Activated CD8-positive, alpha-beta T cell treated with anti-CD3 and anti-CD28 coated beads for 36 hours (primary cell): ENCODE results near the gene MT1B. TPM values are rescaled to one million over a fixed set of nuclear protein-coding genes. Genes with fewer than 3 reads are reported as not detected.
"Not testable (repeated sequence)": the region's sequence is repeated elsewhere in the genome, so short reads cannot be mapped to it uniquely, and the experiment has no call there.

ENCODE experiments used
- ATAC-seq: fragments of 200-7000 bp; cut with Tn5 transposase; one replicate; pipeline ENCODE4 v1.10.0; 2021; ENCODE audit warnings: mild to moderate bottlenecking, moderate library complexity
- CTCF ChIA-PET: fragments of 350-600 bp; sonication (Branson Sonifier 250); formaldehyde crosslinking; loops from one replicate; lab custom pipeline; 2021; ENCODE audit warnings: antibody characterized with exemption; lab: Charles Lee
- POLR2A ChIA-PET: fragments of 350-600 bp; sonication (Branson Sonifier 250); formaldehyde crosslinking; loops from one replicate; lab custom pipeline; 2021; ENCODE audit warnings: antibody characterized with exemption; lab: Charles Lee
- DNase-seq: peaks from one replicate; pipeline ENCODE4 v3.0.0-alpha.2; 2020
- H3K27ac Mint-ChIP-seq: one replicate; pipeline ENCODE4 v1.8.0; 2021; ENCODE audit warnings: mild to moderate bottlenecking, mixed read lengths
- H3K27me3 Mint-ChIP-seq: one replicate; pipeline ENCODE4 v1.8.0; 2021; ENCODE audit warnings: mixed read lengths
- H3K36me3 Mint-ChIP-seq: one replicate; pipeline ENCODE4 v1.8.0; 2021; ENCODE audit warnings: low read depth, mixed read lengths
- H3K4me1 Mint-ChIP-seq: one replicate; pipeline ENCODE4 v1.8.0; 2021; ENCODE audit warnings: low read depth, mixed read lengths
- H3K4me3 Mint-ChIP-seq: one replicate; pipeline ENCODE4 v1.8.0; 2021; ENCODE audit warnings: mild to moderate bottlenecking, moderate library complexity, mixed read lengths
- H3K9me3 Mint-ChIP-seq: one replicate; pipeline ENCODE4 v1.8.0; 2021; ENCODE audit warnings: mixed read lengths
- CTCF ChIP-seq: fragments of 200-600 bp; IDR thresholded peaks from one replicate; pipeline ENCODE4 v1.8.0; 2022; ENCODE audit warnings: antibody characterized with exemption, mild to moderate bottlenecking
- intact Hi-C: fragments of 100-400 bp; cut with micrococcal nuclease; formaldehyde crosslinking; loops from one replicate; pipeline ENCODE4 v1.10.0; 2022
- total RNA-seq, 2 experiments: library from RNA; stranded (reverse); gene quantifications; one replicate each; pipeline ENCODE4 v1.2.3, GENCODE V29; 2021

Gene MT1B
- total RNA-seq, 2 experiments from 2014 or later: not detected

- Mint-ChIP-seq H3K36me3 (peaks cover 2% of the 10 kb centered on the region), H3K27ac (no peak within 1 kb of the TSS), H3K4me1 (peaks cover 20% of the 10 kb centered on the region), H3K4me3 (peak within 1 kb of the TSS; percentile 65), H3K9me3 (no peaks in the 10 kb centered on the region), H3K27me3 (peaks cover 72% of the 10 kb centered on the region)
- intact Hi-C loops: no loop called here
- peak; percentile 58 for DNase-seq
- ATAC-seq: peak; percentile 75
- CTCF ChIA-PET: interaction anchor here (1.0 to 2.0 kb wide), 2 partner anchors 34 to 91 kb away, joined by 3 to 8 read pairs; no protein-coding TSS in a partner anchor
- POLR2A ChIA-PET: interaction anchor here (1.0 to 3.8 kb wide), 6 partner anchors 9 to 34 kb away, joined by 3 to 13 read pairs (median 4); partner anchors contain the start of gene MT1X
- no peak for TF ChIP-seq CTCF
Observed at GRCh38 chr16:56667581-56668571, 16.2 kb downstream of the MT1B start, which contains the start of gene MT1G. MT1G (minus strand) TSS chr16:56668065; CDS start chr16:56667993, 72 bp downstream.

GRCh38 chr16:56669005-56669839 is 17.5 kb downstream of the MT1B start, which contains the start of gene MT1H:
MT1H (plus strand) TSS chr16:56669814; CDS start chr16:56669885, 71 bp downstream.
- ChIA-PET POLR2A (interaction anchor here (0.8 to 3.8 kb wide), 4 partner anchors 8 to 62 kb away, joined by 3 to 13 read pairs (median 8); partner anchors contain the start of gene MT1X), CTCF (interaction anchor here (0.8 to 1.3 kb wide), 3 partner anchors 33 to 93 kb away, joined by 3 to 5 read pairs (median 3); no protein-coding TSS in a partner anchor)
- DNase-seq (peak; percentile 38), ATAC-seq (peak; percentile 37)
- Mint-ChIP-seq H3K4me1 (peaks cover 19% of the 10 kb centered on the region), H3K36me3 (peaks cover 2% of the 10 kb centered on the region), H3K9me3 (no peaks in the 10 kb centered on the region), H3K4me3 (peak within 1 kb of the TSS; percentile 65), H3K27ac (no peak within 1 kb of the TSS), H3K27me3 (peaks cover 63% of the 10 kb centered on the region)
- no peak for TF ChIP-seq CTCF
- intact Hi-C loops: no loop called here

- H3K9me3 Mint-ChIP-seq: no peaks in the 10 kb centered on the region
- H3K36me3 Mint-ChIP-seq: peaks cover 2% of the 10 kb centered on the region
- ATAC-seq (no peak), DNase-seq (no peak)
- peaks cover 59% of the 10 kb centered on the region for H3K27me3 Mint-ChIP-seq
- ChIA-PET CTCF (interaction anchor here (0.8 to 1.3 kb wide), 2 partner anchors 32 to 69 kb away, joined by 3 to 5 read pairs; no protein-coding TSS in a partner anchor), POLR2A (interaction anchor here (0.8 to 3.8 kb wide), 3 partner anchors 13 to 63 kb away, joined by 3 to 13 read pairs (median 4); no protein-coding TSS in a partner anchor)
- no peak overlapping the region for H3K4me3 Mint-ChIP-seq
- H3K4me1 Mint-ChIP-seq: peaks cover 21% of the 10 kb centered on the region
- TF ChIP-seq CTCF: no peak
- H3K27ac Mint-ChIP-seq: no peak overlapping the region
- intact Hi-C loops: no loop called here
Observed at GRCh38 chr16:56669840-56670619, 18.3 kb downstream of the MT1B start.

GRCh38 chr16:56670620-56670934 is 18.9 kb downstream of the MT1B start:
- intact Hi-C loops: no loop called here
- Mint-ChIP-seq H3K27me3 (peaks cover 58% of the 10 kb centered on the region), H3K27ac (no peak overlapping the region), H3K4me3 (no peak overlapping the region), H3K4me1 (peaks cover 27% of the 10 kb centered on the region), H3K9me3 (no peaks in the 10 kb centered on the region), H3K36me3 (peaks cover 2% of the 10 kb centered on the region)
- DNase-seq: no peak
- CTCF ChIA-PET: interaction anchor here (1.6 kb wide), 1 partner anchor 32 kb away, joined by 5 read pairs; no protein-coding TSS in a partner anchor
- POLR2A ChIA-PET: interaction anchor here (1.0 kb wide), 1 partner anchor 13 kb away, joined by 4 read pairs; no protein-coding TSS in a partner anchor
- no peak for ATAC-seq
- TF ChIP-seq CTCF: no peak

- intact Hi-C loops, H3K9me3 Mint-ChIP-seq, H3K27ac Mint-ChIP-seq, DNase-seq, ATAC-seq, H3K36me3 Mint-ChIP-seq, H3K4me3 Mint-ChIP-seq, POLR2A ChIA-PET: not testable (repeated sequence)
- CTCF ChIA-PET: interaction anchor here (1.3 to 1.6 kb wide), 2 partner anchors 30 to 71 kb away, joined by 3 to 5 read pairs; no protein-coding TSS in a partner anchor
- Mint-ChIP-seq H3K27me3 (peaks cover 51% of the 10 kb centered on the region), H3K4me1 (peaks cover 36% of the 10 kb centered on the region)
Observed at GRCh38 chr16:56671691-56672090, 20.0 kb downstream of the MT1B start.

- H3K4me3 Mint-ChIP-seq, intact Hi-C loops, H3K36me3 Mint-ChIP-seq, POLR2A ChIA-PET, DNase-seq, ATAC-seq, H3K9me3 Mint-ChIP-seq, H3K27ac Mint-ChIP-seq: not testable (repeated sequence)
- Mint-ChIP-seq H3K4me1 (peaks cover 36% of the 10 kb centered on the region), H3K27me3 (peaks cover 48% of the 10 kb centered on the region)
- CTCF ChIA-PET: interaction anchor here (1.3 to 2.3 kb wide), 6 partner anchors 11 to 72 kb away, joined by 3 to 15 read pairs (median 6); partner anchors contain the start of gene MT1X
Observed at GRCh38 chr16:56672171-56672570, 20.5 kb downstream of the MT1B start.
